SIG-M5 (cell line): ENCODE results near the gene GNB1.

Experiments used
- DNase-seq: peaks from one replicate; lab custom pipeline; 2025; lab: John Stamatoyannopoulos, UW

The GNB1 gene

GRCh38 chr1:1825217-1825616 is 65.7 kb downstream of the GNB1 start:
- no peak for DNase-seq

- no peak for DNase-seq
Observed at GRCh38 chr1:1819762-1820161, 71.1 kb downstream of the GNB1 start.

- DNase-seq, result no peak
Observed at GRCh38 chr1:1817221-1817620, 73.7 kb downstream of the GNB1 start.

- no peak for DNase-seq
Observed at GRCh38 chr1:1815606-1816281, 75.1 kb downstream of the GNB1 start.

GRCh38 chr1:1809489-1809888 is 81.4 kb downstream of the GNB1 start:
- DNase-seq, result no peak

GRCh38 chr1:1808206-1808605 is 82.7 kb downstream of the GNB1 start:
- DNase-seq, result no peak

GRCh38 chr1:1806890-1807289 is 84.0 kb downstream of the GNB1 start:
- no peak for DNase-seq

- DNase-seq, result no peak
Observed at GRCh38 chr1:1804301-1804700, 86.6 kb downstream of the GNB1 start.

GRCh38 chr1:1802871-1803270 is 88.0 kb downstream of the GNB1 start:
- no peak for DNase-seq

GRCh38 chr1:1799716-1800115 is 91.2 kb downstream of the GNB1 start:
- no peak for DNase-seq

GRCh38 chr1:1797731-1798341 is 93.1 kb downstream of the GNB1 start:
- DNase-seq, result no peak

- DNase-seq, result no peak
Observed at GRCh38 chr1:1796466-1796865, 94.4 kb downstream of the GNB1 start.

- DNase-seq, result no peak
Observed at GRCh38 chr1:1794999-1795398, 95.9 kb downstream of the GNB1 start.

GRCh38 chr1:1793481-1794244 is 97.2 kb downstream of the GNB1 start:
- no peak for DNase-seq

- DNase-seq, result no peak
Observed at GRCh38 chr1:1788646-1789431, 102.0 kb downstream of the GNB1 start.

- DNase-seq, result no peak
Observed at GRCh38 chr1:1788136-1788535, 102.8 kb downstream of the GNB1 start.

- DNase-seq, result no peak
Observed at GRCh38 chr1:1786836-1787605, 103.9 kb downstream of the GNB1 start.

GRCh38 chr1:1785666-1786065 is 105.2 kb downstream of the GNB1 start:
- DNase-seq, result no peak

- DNase-seq, result no peak
Observed at GRCh38 chr1:1784933-1785332, 106.0 kb downstream of the GNB1 start.

- DNase-seq, result no peak
Observed at GRCh38 chr1:1783320-1783719, 107.6 kb downstream of the GNB1 start.

- peak; percentile 43 for DNase-seq
Observed at GRCh38 chr1:1782399-1783221, 108.3 kb downstream of the GNB1 start.
